Lower leg skin (tissue), 3 donors: ENCODE measurements around the gene ABCC1.

Experiments
- CTCF ChIP-seq, 3 donors: fragments of 450-650 bp; IDR thresholded peaks; one replicate each; pipeline ENCODE4 v1.5.1; 2016; ENCODE audit warnings: antibody characterized with exemption in 3 of 3, mild to moderate bottlenecking in 3 of 3, moderate library complexity in 2 of 3
- POLR2A ChIP-seq, 2 donors: fragments of 450-650 bp; IDR thresholded peaks; one replicate each; pipeline ENCODE4 v1.6.1; 2016 to 2017; ENCODE audit warnings: antibody characterized with exemption in 2 of 2, mild to moderate bottlenecking in 1 of 2, moderate library complexity in 1 of 2

GRCh38 chr16:16145286-16145685 lies 195.9 kb downstream of the ABCC1 start:
- TF ChIP-seq CTCF (IDR thresholded peaks at IDR 0.05) (no peak), POLR2A (IDR thresholded peaks at IDR 0.05) (no peak)
